Left forelimb (tissue), 1 donor: ENCODE results near the gene CYB5R4.
A peak's percentile ranks its signal among the peaks of the same experiment; 100 is the strongest.

Source experiments
- DNase-seq: peaks from one replicate; pipeline ENCODE4 v3.0.0-alpha.2; 2018; ENCODE audit warnings: low spot score

Gene CYB5R4

GRCh38 chr6:83859410-83860358, at the start of gene CYB5R4:
Gene CYB5R4 (plus strand): TSS chr6:83859689. CDS start chr6:83859783, 94 bp downstream.
- DNase-seq = peak; percentile 96

GRCh38 chr6:83812595-83812994, 46.9 kb upstream of the CYB5R4 start:
- DNase-seq = no peak

GRCh38 chr6:83815631-83816272, 43.7 kb upstream of the CYB5R4 start:
- no peak for DNase-seq

- DNase-seq = no peak
Observed at GRCh38 chr6:83822629-83823169, 36.8 kb upstream of the CYB5R4 start.

- DNase-seq = no peak
Observed at GRCh38 chr6:83824388-83824801, 35.1 kb upstream of the CYB5R4 start.

GRCh38 chr6:83824831-83825230, 34.7 kb upstream of the CYB5R4 start:
- DNase-seq = no peak

- no peak for DNase-seq
Observed at GRCh38 chr6:83827050-83827449, 32.4 kb upstream of the CYB5R4 start.

- no peak for DNase-seq
Observed at GRCh38 chr6:83838727-83839126, 20.8 kb upstream of the CYB5R4 start.

- DNase-seq = no peak
Observed at GRCh38 chr6:83844170-83844569, 15.3 kb upstream of the CYB5R4 start.

GRCh38 chr6:83846291-83846690, 13.2 kb upstream of the CYB5R4 start:
- no peak for DNase-seq

- DNase-seq = no peak
Observed at GRCh38 chr6:83847179-83847578, 12.3 kb upstream of the CYB5R4 start.

- DNase-seq = no peak
Observed at GRCh38 chr6:83849127-83849526, 10.4 kb upstream of the CYB5R4 start.

GRCh38 chr6:83849610-83850009, 9.9 kb upstream of the CYB5R4 start:
- no peak for DNase-seq

- no peak for DNase-seq
Observed at GRCh38 chr6:83852528-83853177, 6.8 kb upstream of the CYB5R4 start.

- DNase-seq = peak; percentile 70
Observed at GRCh38 chr6:83853178-83854000, 6.1 kb upstream of the CYB5R4 start, which contains the start of gene RIPPLY2. Gene RIPPLY2 (plus strand): TSS chr6:83853360. CDS start chr6:83853417, 57 bp downstream.

- no peak for DNase-seq
Observed at GRCh38 chr6:83854001-83854501, 5.4 kb upstream of the CYB5R4 start.

GRCh38 chr6:83854766-83855165, 4.7 kb upstream of the CYB5R4 start:
- DNase-seq = no peak

- DNase-seq = no peak
Observed at GRCh38 chr6:83860359-83860755, 868 bp downstream of the CYB5R4 start.

- no peak for DNase-seq
Observed at GRCh38 chr6:83860782-83861495, 1.4 kb downstream of the CYB5R4 start.

GRCh38 chr6:83862776-83863471, 3.4 kb downstream of the CYB5R4 start:
- no peak for DNase-seq
